H9 (cell line): ENCODE results near the gene POLK. TPM values are rescaled to one million over a fixed set of nuclear protein-coding genes. Genes with fewer than 3 reads are reported as not detected.

Experiments
- DNase-seq: peaks from one replicate; pipeline ENCODE4 v3.0.0-alpha.2; 2017
- H2AFZ ChIP-seq: one replicate; pipeline ENCODE4 v1.6.1; 2013; ENCODE audit warnings: mild to moderate bottlenecking, low read length, control low read depth, moderate library complexity
- H2AK5ac ChIP-seq: 2 replicates; pipeline ENCODE4 v1.6.1; 2013; ENCODE audit warnings: low read length, control low read depth, mixed read lengths; ENCODE audit not compliant: insufficient read length
- H2BK120ac ChIP-seq: one replicate; pipeline ENCODE4 v1.6.1; 2013; ENCODE audit warnings: low read depth, mild to moderate bottlenecking, low read length, control low read depth, inconsistent platforms; ENCODE audit not compliant: poor library complexity, severe bottlenecking
- H2BK12ac ChIP-seq: 2 replicates; pipeline ENCODE4 v1.6.1; 2013; ENCODE audit warnings: low read length, control low read depth, mixed read lengths, low read depth; ENCODE audit not compliant: insufficient read length
- H2BK15ac ChIP-seq: 2 replicates; pipeline ENCODE4 v1.6.1; 2013; ENCODE audit warnings: low read depth, low read length, control low read depth
- H2BK20ac ChIP-seq: one replicate; pipeline ENCODE4 v1.6.1; 2013; ENCODE audit warnings: low read depth, mild to moderate bottlenecking, low read length, control low read depth, inconsistent platforms; ENCODE audit not compliant: poor library complexity, severe bottlenecking
- H2BK5ac ChIP-seq: 2 replicates; pipeline ENCODE4 v1.6.1; 2013; ENCODE audit warnings: low read length, control low read depth, mixed read lengths; ENCODE audit not compliant: insufficient read length
- H3K14ac ChIP-seq: 2 replicates; pipeline ENCODE4 v1.6.1; 2013; ENCODE audit warnings: low read length, control low read depth; ENCODE audit not compliant: insufficient read depth
- H3K18ac ChIP-seq: 2 replicates; pipeline ENCODE4 v1.6.1; 2013; ENCODE audit warnings: low read depth, mild to moderate bottlenecking, mixed read lengths, low read length, control low read depth; ENCODE audit not compliant: insufficient read length
- H3K23ac ChIP-seq: 2 replicates; pipeline ENCODE4 v1.6.1; 2013; ENCODE audit warnings: low read length, control low read depth, mixed read lengths, low read depth; ENCODE audit not compliant: insufficient read length
- H3K23me2 ChIP-seq: 2 replicates; pipeline ENCODE4 v1.6.1; 2013; ENCODE audit warnings: low read depth, mild to moderate bottlenecking, mixed read lengths, low read length, control low read depth; ENCODE audit not compliant: insufficient read length, poor library complexity, severe bottlenecking
- H3K27ac ChIP-seq: 2 replicates; pipeline ENCODE4 v1.5.1; 2013; ENCODE audit warnings: low read length, control low read depth, mixed read lengths, low read depth; ENCODE audit not compliant: insufficient read length
- H3K27me3 ChIP-seq: 2 replicates; pipeline ENCODE4 v1.6.1; 2013; ENCODE audit warnings: low read length, control low read depth, inconsistent platforms; ENCODE audit not compliant: insufficient read depth
- H3K4ac ChIP-seq: 2 replicates; pipeline ENCODE4 v1.6.1; 2013; ENCODE audit warnings: low read depth, mild to moderate bottlenecking, control low read depth, inconsistent platforms, low read length, moderate library complexity
- H3K4me1 ChIP-seq: 2 replicates; pipeline ENCODE4 v1.6.1; 2013; ENCODE audit warnings: low read length, control low read depth, inconsistent platforms; ENCODE audit not compliant: insufficient read depth
- H3K4me2 ChIP-seq: 2 replicates; pipeline ENCODE4 v1.6.1; 2013; ENCODE audit warnings: low read length, control low read depth, mixed read lengths; ENCODE audit not compliant: insufficient read length, insufficient read depth
- H3K56ac ChIP-seq: 2 replicates; pipeline ENCODE4 v1.6.1; 2013; ENCODE audit warnings: low read depth, mild to moderate bottlenecking, mixed read lengths, low read length, control low read depth; ENCODE audit not compliant: insufficient read length
- H3K79me1 ChIP-seq: 2 replicates; pipeline ENCODE4 v1.6.1; 2013; ENCODE audit warnings: low read depth, mild to moderate bottlenecking, moderate library complexity, low read length, control low read depth, inconsistent platforms; ENCODE audit not compliant: insufficient read depth, poor library complexity, severe bottlenecking
- H3K79me2 ChIP-seq: 2 replicates; pipeline ENCODE4 v1.6.1; 2013; ENCODE audit warnings: low read length, control low read depth, inconsistent platforms; ENCODE audit not compliant: insufficient read depth
- H3K9ac ChIP-seq: 2 replicates; pipeline ENCODE4 v1.6.1; 2013; ENCODE audit warnings: low read length, control low read depth, mixed read lengths; ENCODE audit not compliant: insufficient read length; ENCODE audit errors: extremely low read depth
- H3K9me3 ChIP-seq: one replicate; pipeline ENCODE4 v1.6.1; 2013; ENCODE audit warnings: low read depth, low read length, inconsistent platforms; ENCODE audit not compliant: control insufficient read depth
- H3T11ph ChIP-seq: one replicate; pipeline ENCODE4 v1.6.1; 2013; ENCODE audit warnings: mild to moderate bottlenecking, low read length, control low read depth, inconsistent platforms
- H4K20me1 ChIP-seq: one replicate; pipeline ENCODE4 v1.6.1; 2013; ENCODE audit not compliant: control insufficient read depth, insufficient read length, insufficient read depth
- H4K5ac ChIP-seq: 2 replicates; pipeline ENCODE4 v1.6.1; 2013; ENCODE audit warnings: low read depth, mild to moderate bottlenecking, mixed read lengths, low read length, control low read depth; ENCODE audit not compliant: insufficient read length
- H4K8ac ChIP-seq: replicated peaks from 2 replicates; pipeline ENCODE4 v1.6.1; 2013; ENCODE audit warnings: low read length, control low read depth, mixed read lengths, low read depth; ENCODE audit not compliant: insufficient read length
- H4K91ac ChIP-seq: 2 replicates; pipeline ENCODE4 v1.6.1; 2013; ENCODE audit warnings: low read depth, mild to moderate bottlenecking, moderate library complexity, mixed read lengths, low read length, control low read depth; ENCODE audit not compliant: insufficient read length
- H3K27ac Mint-ChIP-seq, 3 experiments: 2 replicates in 2 of 3; 3 replicates in 1 of 3; pipeline ENCODE4 v1.8.0; 2020 to 2021; ENCODE audit warnings: mixed read lengths in 3 of 3, mild to moderate bottlenecking in 1 of 3, moderate library complexity in 1 of 3
- H3K27me3 Mint-ChIP-seq: 2 replicates; pipeline ENCODE4 v1.8.0; 2021; ENCODE audit warnings: low read depth, mild to moderate bottlenecking, moderate library complexity, mixed read lengths
- H3K36me3 Mint-ChIP-seq, 3 experiments: 2 replicates in 2 of 3; 3 replicates in 1 of 3; pipeline ENCODE4 v1.8.0; 2020 to 2021; ENCODE audit warnings: low read depth in 3 of 3, mixed read lengths in 3 of 3; ENCODE audit not compliant: insufficient read depth in 1 of 3
- H3K4me1 Mint-ChIP-seq, 2 experiments: 2 replicates each; pipeline ENCODE4 v1.8.0; 2020; ENCODE audit warnings: mixed read lengths in 2 of 2
- H3K4me3 Mint-ChIP-seq, 2 experiments: 2 replicates in 1 of 2; 3 replicates in 1 of 2; pipeline ENCODE4 v1.8.0; 2020 to 2021; ENCODE audit warnings: mild to moderate bottlenecking in 2 of 2, mixed read lengths in 2 of 2, moderate library complexity in 1 of 2
- H3K9me3 Mint-ChIP-seq, 2 experiments: 2 replicates in 1 of 2; 3 replicates in 1 of 2; pipeline ENCODE4 v1.8.0; 2020; ENCODE audit warnings: mild to moderate bottlenecking in 2 of 2, mixed read lengths in 2 of 2, moderate library complexity in 1 of 2
- WGBS: extraction: QIAGEN DNeasy Blood & Tissue Kit; methylation state at CpG from one replicate; pipeline ENCODE4 v1.1.7; 2013; ENCODE audit warnings: missing lambda C conversion rate, low lambda C conversion rate, mixed read lengths; ENCODE audit not compliant: insufficient read length; ENCODE audit errors: extremely low coverage; 5-methylcytosine and 5-hydroxymethylcytosine counted together
- total RNA-seq: library from RNA; stranded (reverse); gene quantifications from 2 replicates; pipeline ENCODE4 v1.2.1, GENCODE V29; 2021
- TF ChIP-seq, protein P1 (sequence below): fragments of 200-600 bp; sonication (generic); conservative IDR thresholded peaks from 3 replicates; pipeline ENCODE4 v1.8.0; 2021; ENCODE audit warnings: antibody characterized with exemption, mild to moderate bottlenecking

POLK gene
- total RNA-seq, 1 experiment from 2014 or later = 7.6 TPM

DNA sequence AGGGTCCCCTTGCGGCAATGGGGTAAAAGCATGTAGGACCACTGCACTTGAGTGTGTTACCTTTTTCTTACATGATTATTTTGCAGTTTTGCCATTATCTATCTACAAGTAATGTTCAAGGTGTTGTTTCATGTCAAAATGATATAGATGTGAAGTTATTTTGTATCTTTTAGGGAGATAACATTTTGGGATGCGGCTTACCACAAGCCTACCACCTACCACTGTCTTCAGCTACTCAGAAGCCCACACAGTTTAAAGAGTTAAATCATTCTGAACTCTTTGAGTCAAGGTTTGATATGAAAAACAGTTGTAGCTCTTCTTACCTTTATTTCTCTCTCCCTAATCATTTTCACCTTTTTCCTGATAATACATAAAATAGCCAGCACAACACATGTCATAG, 20.1 kb upstream of the POLK start:
- H3K4me3 Mint-ChIP-seq = no peak overlapping the region
- H3K9ac ChIP-seq = no peak overlapping the region
- no peaks in the 10 kb centered on the region for H3K27me3 ChIP-seq
- H2AK5ac ChIP-seq = no peak overlapping the region
- no peak overlapping the region for H4K91ac ChIP-seq
- H4K20me1 ChIP-seq = no peaks in the 10 kb centered on the region
- H3K9me3 ChIP-seq = no peaks in the 10 kb centered on the region
- no peak overlapping the region for H3K27ac ChIP-seq
- H3K79me1 ChIP-seq = peaks cover 3% of the 10 kb centered on the region
- no peaks in the 10 kb centered on the region for H3K27me3 Mint-ChIP-seq
- no peak overlapping the region for H3K4me2 ChIP-seq
- H3K18ac ChIP-seq = no peak overlapping the region
- peaks cover 5% of the 10 kb centered on the region in 2 experiments; a peak in 3 of 4 replicates for H3K4me1 Mint-ChIP-seq
- H3K9me3 Mint-ChIP-seq = peaks cover 15 to 28% of the 10 kb centered on the region in 2 experiments
- no peak overlapping the region for H2BK5ac ChIP-seq
- peaks cover 30 to 42% (median 35%) of the 10 kb centered on the region in 3 experiments for H3K36me3 Mint-ChIP-seq
- H4K5ac ChIP-seq = no peak overlapping the region
- H3K23ac ChIP-seq = no peak overlapping the region
- no peak overlapping the region for H2BK20ac ChIP-seq
- TF ChIP-seq, protein P1, sequence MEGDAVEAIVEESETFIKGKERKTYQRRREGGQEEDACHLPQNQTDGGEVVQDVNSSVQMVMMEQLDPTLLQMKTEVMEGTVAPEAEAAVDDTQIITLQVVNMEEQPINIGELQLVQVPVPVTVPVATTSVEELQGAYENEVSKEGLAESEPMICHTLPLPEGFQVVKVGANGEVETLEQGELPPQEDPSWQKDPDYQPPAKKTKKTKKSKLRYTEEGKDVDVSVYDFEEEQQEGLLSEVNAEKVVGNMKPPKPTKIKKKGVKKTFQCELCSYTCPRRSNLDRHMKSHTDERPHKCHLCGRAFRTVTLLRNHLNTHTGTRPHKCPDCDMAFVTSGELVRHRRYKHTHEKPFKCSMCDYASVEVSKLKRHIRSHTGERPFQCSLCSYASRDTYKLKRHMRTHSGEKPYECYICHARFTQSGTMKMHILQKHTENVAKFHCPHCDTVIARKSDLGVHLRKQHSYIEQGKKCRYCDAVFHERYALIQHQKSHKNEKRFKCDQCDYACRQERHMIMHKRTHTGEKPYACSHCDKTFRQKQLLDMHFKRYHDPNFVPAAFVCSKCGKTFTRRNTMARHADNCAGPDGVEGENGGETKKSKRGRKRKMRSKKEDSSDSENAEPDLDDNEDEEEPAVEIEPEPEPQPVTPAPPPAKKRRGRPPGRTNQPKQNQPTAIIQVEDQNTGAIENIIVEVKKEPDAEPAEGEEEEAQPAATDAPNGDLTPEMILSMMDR = no peak
- H3K4me1 ChIP-seq = no peaks in the 10 kb centered on the region
- H3K23me2 ChIP-seq = no peaks in the 10 kb centered on the region
- H2AFZ ChIP-seq = no peak overlapping the region
- no CpG with 5 or more reads among the region's 2 CpGs for WGBS
- no peak overlapping the region for H2BK12ac ChIP-seq
- no peak overlapping the region for H4K8ac ChIP-seq
- no peak overlapping the region for H3K56ac ChIP-seq
- H2BK15ac ChIP-seq = no peak overlapping the region
- no peak for DNase-seq
- H3K79me2 ChIP-seq = no peaks in the 10 kb centered on the region
- peak overlapping the region in 1 of 3 experiments; percentile 13; a peak in 1 of 7 replicates for H3K27ac Mint-ChIP-seq
- H3K14ac ChIP-seq = no peak overlapping the region
- no peak overlapping the region for H2BK120ac ChIP-seq
- no peak overlapping the region for H3K4ac ChIP-seq
- no peak overlapping the region for H3T11ph ChIP-seq
